AG09309 (cell line): ENCODE results near the gene NRBP1.

ENCODE experiments used
- DNase-seq: peaks from one replicate; pipeline ENCODE4 v3.0.0-alpha.2; 2010; ENCODE audit warnings: low read depth
- H3K4me3 ChIP-seq: 2 replicates; pipeline ENCODE4 v1.5.1; 2011; ENCODE audit warnings: mild to moderate bottlenecking, low read depth, low read length, moderate library complexity; ENCODE audit not compliant: control insufficient read depth
- TF ChIP-seq, protein P1 (sequence below): IDR thresholded peaks from 2 replicates; pipeline ENCODE4 v1.5.1; 2011; ENCODE audit warnings: mild to moderate bottlenecking, low read depth, low read length, inconsistent platforms; ENCODE audit not compliant: insufficient read depth, control insufficient read depth; ENCODE audit errors: missing control alignments

Gene NRBP1

GRCh38 chr2:27408601-27409320 lies 19.7 kb upstream of the NRBP1 start:
- H3K4me3 ChIP-seq: peak overlapping the region; percentile 100
- DNase-seq: no peak
- TF ChIP-seq, protein P1, sequence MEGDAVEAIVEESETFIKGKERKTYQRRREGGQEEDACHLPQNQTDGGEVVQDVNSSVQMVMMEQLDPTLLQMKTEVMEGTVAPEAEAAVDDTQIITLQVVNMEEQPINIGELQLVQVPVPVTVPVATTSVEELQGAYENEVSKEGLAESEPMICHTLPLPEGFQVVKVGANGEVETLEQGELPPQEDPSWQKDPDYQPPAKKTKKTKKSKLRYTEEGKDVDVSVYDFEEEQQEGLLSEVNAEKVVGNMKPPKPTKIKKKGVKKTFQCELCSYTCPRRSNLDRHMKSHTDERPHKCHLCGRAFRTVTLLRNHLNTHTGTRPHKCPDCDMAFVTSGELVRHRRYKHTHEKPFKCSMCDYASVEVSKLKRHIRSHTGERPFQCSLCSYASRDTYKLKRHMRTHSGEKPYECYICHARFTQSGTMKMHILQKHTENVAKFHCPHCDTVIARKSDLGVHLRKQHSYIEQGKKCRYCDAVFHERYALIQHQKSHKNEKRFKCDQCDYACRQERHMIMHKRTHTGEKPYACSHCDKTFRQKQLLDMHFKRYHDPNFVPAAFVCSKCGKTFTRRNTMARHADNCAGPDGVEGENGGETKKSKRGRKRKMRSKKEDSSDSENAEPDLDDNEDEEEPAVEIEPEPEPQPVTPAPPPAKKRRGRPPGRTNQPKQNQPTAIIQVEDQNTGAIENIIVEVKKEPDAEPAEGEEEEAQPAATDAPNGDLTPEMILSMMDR: no peak

DNA sequence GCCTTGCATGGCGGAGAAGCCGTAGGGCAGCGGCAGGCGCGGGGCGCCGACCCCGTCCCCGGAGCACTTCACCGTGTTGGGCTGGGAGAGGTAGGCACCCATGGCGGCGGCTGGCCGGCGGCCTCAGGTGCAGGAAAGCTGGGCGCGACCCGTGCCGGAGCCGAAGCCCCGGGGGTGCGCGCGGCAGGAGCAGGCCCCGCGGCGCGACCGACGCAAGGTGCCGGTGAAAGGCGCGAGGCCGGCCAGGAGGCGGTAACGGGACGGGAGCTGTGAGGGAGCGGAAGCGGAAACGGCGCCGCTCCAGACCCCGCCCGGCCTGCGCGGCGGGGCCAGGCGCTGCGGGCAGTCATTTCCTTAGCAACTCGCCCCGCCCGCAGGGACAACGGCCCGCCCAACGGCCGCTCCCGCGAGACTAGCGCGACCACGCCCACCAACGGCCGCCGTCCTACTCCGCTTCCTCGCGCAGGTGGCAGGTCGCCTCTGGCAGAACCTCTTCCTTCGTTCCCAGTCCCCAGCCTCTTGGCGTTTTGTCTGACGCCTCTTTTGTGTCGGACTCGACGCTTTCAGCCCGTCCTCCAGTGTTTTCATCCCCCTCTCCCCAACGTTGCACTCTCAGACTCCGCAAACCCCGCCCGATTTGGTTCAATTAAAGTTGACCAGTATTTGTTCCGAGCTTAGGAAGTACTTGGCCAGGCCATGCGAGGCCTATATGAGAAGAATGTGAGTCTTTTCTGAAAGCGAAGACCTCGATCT lies 18.9 kb upstream of the NRBP1 start, which contains the start of gene PPM1G:
Gene PPM1G, minus strand, starts transcription at position 271 of the 753 bp plus-strand sequence. Its CDS starts 169 bp downstream, at position 102.
- peak within 1 kb of the TSS; percentile 100 for H3K4me3 ChIP-seq
- TF ChIP-seq, protein P1: no peak
- DNase-seq: peak; percentile 60

DNA sequence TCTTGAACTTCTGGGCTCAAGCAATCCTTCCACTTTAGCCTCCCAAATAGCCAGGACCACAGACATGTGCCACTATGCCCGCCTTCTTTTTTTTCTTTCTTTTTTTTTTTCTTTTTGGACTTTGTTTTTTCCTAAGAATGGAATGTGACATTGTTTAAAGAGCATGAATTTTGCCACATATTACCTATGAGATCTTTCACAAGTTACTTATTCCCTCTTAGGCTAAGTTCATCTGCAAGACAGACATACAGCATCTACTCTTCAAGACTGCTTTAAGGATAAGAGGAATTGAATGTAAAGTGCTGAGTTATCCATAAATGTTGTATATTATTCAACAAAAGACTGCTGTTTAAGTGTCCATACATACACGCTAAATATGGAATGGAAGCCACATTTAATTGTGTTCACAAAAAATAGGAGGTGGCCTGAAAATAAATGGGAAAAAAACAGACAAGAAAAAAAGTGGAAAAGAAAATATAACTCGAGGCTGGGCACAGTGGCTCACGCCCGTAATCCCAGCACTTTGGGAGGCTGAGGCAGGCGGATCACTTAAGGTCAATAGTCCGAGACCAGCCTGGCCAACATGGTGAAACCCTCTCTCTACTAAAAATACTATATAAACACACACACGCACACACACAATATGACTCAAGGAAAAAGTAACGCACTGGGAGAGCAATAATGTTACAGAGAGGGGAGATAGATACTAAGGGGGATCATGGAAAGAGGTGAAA lies 15.8 kb upstream of the NRBP1 start:
- TF ChIP-seq, protein P1: no peak
- no peak for DNase-seq
- no peak overlapping the region for H3K4me3 ChIP-seq

DNA sequence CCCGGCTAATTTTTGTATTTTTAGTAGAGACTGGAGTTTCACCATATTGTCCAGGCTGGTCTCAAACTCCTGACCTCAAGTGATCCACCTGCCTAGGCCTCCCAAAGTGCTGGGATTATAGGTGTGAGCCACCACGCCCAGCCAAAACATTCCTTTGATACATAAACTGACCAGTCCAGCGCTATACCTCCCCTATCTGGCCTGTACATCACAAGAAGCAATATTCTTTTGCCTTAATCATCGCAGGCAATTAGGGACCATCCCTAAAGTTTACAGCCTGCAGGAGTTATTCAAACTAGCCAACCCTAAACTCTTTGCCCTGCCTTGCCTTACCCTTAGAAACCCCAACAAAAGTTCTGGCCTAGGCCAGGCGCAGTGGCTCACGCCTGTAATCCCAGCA lies 12.3 kb upstream of the NRBP1 start:
- DNase-seq: no peak
- H3K4me3 ChIP-seq: no peak overlapping the region
- TF ChIP-seq, protein P1: no peak

GRCh38 chr2:27420996-27421395 lies 7.4 kb upstream of the NRBP1 start:
- TF ChIP-seq, protein P1: no peak
- H3K4me3 ChIP-seq: no peak overlapping the region
- no peak for DNase-seq

DNA sequence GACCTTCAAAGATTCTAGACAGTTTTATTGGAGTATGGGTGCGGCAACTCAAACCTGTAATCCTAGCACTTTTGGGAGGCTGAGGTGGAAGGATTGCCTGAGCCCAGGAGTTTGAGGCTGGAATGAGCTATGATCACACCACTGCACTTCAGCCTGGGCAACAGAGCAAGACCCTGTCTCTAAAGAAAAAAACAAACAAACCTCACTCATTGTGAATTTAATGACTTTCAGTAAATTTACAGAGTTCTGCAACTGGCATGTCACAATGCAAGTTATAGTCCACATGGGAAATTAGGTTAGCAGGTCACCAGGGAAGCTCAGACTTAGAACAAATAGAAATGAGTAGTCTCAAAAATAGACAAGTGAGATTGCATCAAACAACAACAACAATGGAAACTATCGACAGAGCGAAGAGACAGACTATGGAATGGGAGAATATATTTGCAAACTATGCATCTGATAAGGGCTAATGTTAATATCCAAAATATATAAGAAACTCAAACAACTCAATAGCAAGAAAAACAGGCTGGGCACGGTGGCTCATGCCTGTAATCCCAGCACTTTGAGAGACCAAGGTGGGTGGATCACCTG lies 6.7 kb upstream of the NRBP1 start:
- DNase-seq: no peak
- no peak overlapping the region for H3K4me3 ChIP-seq
- TF ChIP-seq, protein P1: no peak
